ENCODE results near the gene INPP4A.

INPP4A gene

GRCh38 chr2:98617149-98617548, 172.5 kb downstream of the INPP4A start:
- no peak for TF ChIP-seq CTCF (conservative IDR thresholded peaks at IDR 0.05; ENCODE audit: control insufficient read depth, insufficient read depth, low read depth, low read length)
- DNase-seq (ENCODE audit: low read depth) = no peak

GRCh38 chr2:98623657-98624056, 179.0 kb downstream of the INPP4A start:
- DNase-seq (ENCODE audit: low read depth) = peak; percentile 71
- TF ChIP-seq CTCF (conservative IDR thresholded peaks at IDR 0.05; ENCODE audit: control insufficient read depth, insufficient read depth, low read depth, low read length) = no peak
- H3K4me3 ChIP-seq (ENCODE audit: control insufficient read depth, low read depth, low read length) = no peak overlapping the region

More at GRCh38 chr2:98617149-98617548, 172.5 kb downstream of the INPP4A start:
- no peak overlapping the region for H3K4me3 ChIP-seq (ENCODE audit: control insufficient read depth, low read depth, low read length)

GRCh38 chr2:98632351-98632750, 187.7 kb downstream of the INPP4A start:
- no peak for TF ChIP-seq CTCF (conservative IDR thresholded peaks at IDR 0.05; ENCODE audit: control insufficient read depth, insufficient read depth, low read depth, low read length)
- no peak for DNase-seq (ENCODE audit: low read depth)

GRCh38 chr2:98634406-98635092, 189.9 kb downstream of the INPP4A start:
- peak; percentile 43 for TF ChIP-seq CTCF (conservative IDR thresholded peaks at IDR 0.05; ENCODE audit: control insufficient read depth, insufficient read depth, low read depth, low read length)
- no peak overlapping the region for H3K4me3 ChIP-seq (ENCODE audit: control insufficient read depth, low read depth, low read length)
- DNase-seq (ENCODE audit: low read depth) = peak; percentile 21

More at GRCh38 chr2:98632351-98632750, 187.7 kb downstream of the INPP4A start:
- no peak overlapping the region for H3K4me3 ChIP-seq (ENCODE audit: control insufficient read depth, low read depth, low read length)

- H3K4me3 ChIP-seq (ENCODE audit: control insufficient read depth, low read depth, low read length) = no peak overlapping the region
These were observed 192.9 kb downstream of the INPP4A start for GRCh38 chr2:98637401-98638147.

More at GRCh38 chr2:98637401-98638147, 192.9 kb downstream of the INPP4A start:
- no peak for TF ChIP-seq CTCF (conservative IDR thresholded peaks at IDR 0.05; ENCODE audit: control insufficient read depth, insufficient read depth, low read depth, low read length)
- DNase-seq (ENCODE audit: low read depth) = no peak

Data from fibroblast of mammary gland (primary cell).